GM21737 (cell line): Measurements from ENCODE around the gene TBL1XR1.

Experiments
- ATAC-seq: cut with Tn5 transposase; IDR thresholded peaks from one replicate; pipeline ENCODE4 v1.9.1; 2021; ENCODE audit warnings: mild to moderate bottlenecking, moderate library complexity; ENCODE audit not compliant: unreplicated experiment

Gene TBL1XR1

GRCh38 chr3:176974279-176974678 is 223.0 kb downstream of the TBL1XR1 start:
- no peak for ATAC-seq

GRCh38 chr3:176971613-176972174 is 225.6 kb downstream of the TBL1XR1 start:
- no peak for ATAC-seq

DNA sequence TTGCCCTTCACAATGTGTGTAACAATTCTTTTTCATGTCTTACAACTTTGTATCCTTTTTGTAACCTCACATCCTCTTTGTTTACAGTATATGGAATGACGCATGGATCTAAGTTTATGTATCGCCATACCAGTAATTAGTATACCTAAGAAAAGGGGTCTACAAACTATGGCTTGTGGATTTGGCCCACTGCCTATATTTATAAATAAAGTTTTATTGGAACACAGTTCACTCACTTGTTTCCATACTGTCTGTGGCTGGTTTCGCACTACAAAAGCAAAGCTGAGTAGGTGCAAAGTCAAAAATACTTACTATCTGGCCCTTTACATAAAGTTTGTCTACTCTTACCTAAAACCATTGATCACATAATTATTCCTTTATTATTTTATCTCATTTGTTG is 226.5 kb downstream of the TBL1XR1 start:
- no peak for ATAC-seq

DNA sequence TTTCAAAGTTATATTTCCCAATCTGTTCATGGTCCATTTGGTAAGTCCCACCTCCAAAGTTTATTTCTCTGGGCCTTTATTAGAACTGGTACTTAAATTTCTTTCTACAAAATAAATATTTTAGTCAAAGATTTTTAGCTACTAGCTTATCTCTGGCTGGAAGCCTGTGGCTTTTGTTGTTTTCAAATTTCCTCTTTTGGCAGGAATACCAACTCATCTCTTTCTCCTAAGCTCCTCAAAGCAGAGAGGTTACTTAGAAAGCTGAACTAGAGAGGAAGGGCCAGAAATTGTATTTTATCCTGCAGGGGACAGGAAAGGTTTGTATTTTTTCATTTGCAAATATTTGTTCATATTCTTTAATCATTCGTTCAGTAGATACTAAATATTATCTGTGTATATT is 227.8 kb downstream of the TBL1XR1 start:
- ATAC-seq = no peak
